Activated CD4-positive, alpha-beta T cell treated with anti-CD3 and anti-CD28 coated beads, Interleukin-2, amount 50 U/mL, for 16 hours (primary cell): Measurements from ENCODE around the gene ZIM2.

Source experiments
- DNase-seq: peaks from one replicate; pipeline ENCODE4 v3.0.0-alpha.2; 2020

Gene ZIM2

DNA sequence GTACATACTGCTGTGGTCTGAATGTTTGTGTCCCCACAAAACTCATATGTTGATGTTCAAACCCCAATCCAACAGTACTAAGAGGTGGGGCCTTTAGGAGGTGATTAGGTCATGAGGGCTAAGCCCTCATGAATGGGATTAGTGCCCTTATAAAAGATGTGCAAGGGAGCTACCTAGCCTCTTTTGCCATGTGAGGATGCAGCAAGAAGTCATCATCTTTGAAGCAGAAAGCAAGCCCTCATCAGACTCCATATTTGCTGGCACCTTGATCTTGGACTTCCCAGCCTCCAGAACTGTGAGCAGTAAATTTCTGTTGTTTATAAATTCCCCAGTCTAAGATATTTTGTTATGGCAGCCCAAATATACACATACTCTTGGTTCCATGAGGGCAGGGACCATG, 33.9 kb downstream of the ZIM2 start:
- no peak for DNase-seq

DNA sequence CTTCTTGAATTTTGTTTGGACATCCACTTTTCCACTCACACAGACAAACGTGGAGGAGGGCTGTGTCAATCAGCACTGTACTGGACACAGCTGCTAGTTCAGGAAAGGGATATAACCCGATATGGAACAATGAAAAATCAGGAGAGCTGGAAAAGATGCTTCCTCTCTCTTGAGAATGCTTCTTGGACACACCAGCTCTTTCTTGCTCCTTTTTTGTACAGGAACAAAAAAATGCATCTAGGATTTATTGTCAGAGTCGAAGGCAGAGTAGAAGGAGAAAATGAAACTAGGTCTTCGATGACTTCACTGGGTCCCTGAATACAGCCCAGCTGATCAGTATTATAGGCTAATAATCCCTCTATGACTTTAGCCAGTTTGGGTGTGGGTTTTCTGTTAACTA, 62.2 kb downstream of the ZIM2 start:
- no peak for DNase-seq

DNA sequence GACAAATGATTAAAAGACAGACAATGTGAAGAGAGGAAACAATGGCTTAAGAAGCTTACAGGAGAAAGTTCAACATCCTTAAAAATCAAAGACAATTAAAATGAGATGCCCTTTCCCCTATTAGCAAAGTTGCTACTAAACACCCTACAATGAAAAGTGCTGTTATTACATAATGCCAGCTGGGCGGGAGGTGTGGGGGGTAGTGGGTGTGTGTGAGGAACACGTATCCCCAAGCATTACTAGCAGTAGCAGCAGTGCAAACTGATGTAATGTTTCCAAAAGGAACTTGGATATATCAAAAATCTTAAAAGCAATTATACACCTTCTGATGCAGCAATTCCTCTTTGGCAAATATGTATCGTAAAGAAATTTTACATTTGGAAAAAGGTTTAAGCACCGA, 70.9 kb downstream of the ZIM2 start:
- no peak for DNase-seq

DNA sequence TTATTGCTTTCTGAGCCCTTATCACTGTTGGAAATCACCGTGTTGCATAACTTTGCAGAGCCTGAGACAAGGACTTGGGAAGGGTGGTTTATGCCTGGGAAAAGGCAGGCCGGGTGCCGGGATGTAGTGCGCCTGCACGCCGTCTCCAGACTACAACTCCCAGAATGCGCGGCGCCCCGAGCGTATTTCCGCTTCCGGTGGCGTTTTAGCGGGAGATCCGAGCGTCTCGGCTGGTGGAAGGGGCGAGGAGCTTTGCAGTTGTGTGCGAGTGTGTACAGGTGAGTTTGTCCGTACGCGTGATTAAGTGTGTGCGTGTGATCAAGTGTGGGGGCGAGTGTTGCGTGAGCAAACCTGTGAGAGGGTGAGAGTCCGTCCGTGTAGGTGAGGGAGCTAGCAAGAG, 75.4 kb downstream of the ZIM2 start:
- peak; percentile 1 for DNase-seq

DNA sequence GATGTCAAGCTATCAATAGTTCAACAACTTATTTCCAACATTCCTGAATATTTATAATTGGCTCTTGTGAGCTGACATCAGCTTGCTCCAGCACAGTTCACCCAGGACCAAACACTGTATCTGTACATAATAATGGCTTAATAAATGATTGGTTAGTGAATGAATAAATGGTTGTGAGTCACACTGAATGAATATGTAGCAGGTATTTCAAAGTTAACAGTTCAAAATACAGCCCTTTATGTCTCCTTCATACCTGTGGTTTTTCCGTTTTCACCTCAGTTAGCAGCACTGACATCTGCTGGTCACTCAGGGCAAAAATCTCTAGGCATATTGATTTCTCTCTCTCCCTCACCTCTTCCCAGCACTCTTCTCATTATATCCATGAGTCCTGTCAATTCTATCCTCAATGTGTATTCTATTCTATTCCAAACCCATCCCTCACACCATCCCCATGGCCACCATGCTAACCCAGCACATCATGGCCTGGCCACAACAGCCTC, 76.3 kb downstream of the ZIM2 start:
- no peak for DNase-seq

DNA sequence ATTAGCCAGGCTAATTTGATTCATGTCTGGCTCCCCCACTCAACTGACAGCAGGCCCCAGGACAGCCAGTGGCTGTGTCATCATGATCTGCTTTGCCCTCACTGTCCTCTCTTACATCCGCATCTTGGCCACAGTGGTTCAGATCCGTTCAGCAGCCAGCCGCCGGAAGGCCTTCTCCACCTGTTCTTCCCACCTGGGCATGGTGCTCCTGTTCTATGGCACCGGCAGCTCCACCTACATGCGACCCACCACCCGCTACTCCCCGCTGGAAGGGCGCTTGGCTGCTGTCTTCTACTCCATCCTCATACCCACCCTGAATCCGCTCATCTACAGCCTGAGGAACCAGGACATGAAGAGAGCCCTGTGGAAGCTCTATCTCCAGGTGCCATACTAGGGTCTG, 79.7 kb downstream of the ZIM2 start:
- DNase-seq: no peak

DNA sequence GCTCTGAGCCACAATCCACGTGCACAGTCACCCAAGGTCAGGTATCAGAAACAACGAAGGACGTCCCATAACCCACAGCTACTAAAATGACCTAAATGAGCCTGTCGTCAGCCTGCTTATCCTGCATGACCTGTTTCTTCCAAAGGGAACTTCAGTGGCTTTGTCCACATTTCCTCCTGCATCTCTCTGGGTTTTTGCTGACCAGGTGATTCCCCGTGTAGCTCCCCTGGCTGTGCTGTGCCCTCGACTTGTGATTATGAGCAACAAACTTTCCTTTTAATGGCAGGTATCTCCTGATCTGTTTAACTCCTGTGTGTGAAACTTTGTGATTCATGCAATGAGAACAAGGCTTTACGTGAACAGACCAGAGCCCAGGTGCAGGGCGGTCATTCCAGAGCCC, 81.0 kb downstream of the ZIM2 start:
- DNase-seq: no peak

DNA sequence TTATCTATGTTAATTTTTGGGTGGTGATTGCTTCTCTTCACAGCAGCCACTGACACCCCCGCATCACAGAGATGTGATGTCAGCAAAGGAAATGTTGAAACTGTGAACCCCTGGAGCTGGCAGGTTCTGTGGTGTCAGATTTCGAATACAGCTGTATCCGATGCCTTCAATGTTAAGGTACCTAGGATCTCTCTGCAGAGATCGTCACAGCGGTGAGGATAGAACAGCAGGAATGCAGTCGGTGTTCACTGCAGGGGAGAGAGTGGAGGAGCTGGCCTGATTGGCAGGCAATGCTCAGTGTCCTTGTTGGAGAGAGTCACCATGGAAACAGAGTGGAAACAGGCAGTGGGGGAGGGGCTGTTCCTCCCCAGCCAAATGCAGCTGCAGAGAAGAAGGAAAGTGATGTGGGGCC, 89.4 kb downstream of the ZIM2 start:
- no peak for DNase-seq

DNA sequence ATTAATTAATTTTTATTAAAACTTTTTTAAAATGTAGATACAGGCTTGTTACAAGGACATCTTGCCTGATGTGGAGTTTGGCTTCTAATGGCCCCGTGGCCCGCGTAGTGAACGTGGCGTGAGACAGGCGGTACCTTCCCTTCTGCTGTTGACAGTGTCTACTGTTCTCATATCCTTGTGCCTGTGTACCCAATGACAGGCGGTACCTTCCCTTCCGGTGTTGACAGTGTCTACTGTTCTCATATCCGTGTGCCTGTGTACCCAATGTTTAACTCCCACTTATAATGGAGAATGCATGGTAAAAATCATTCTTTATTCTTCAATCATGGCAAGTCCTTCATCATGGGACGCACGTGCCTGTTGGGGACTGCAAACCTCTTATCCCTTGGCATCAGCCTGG, 89.9 kb downstream of the ZIM2 start:
- DNase-seq: no peak

DNA sequence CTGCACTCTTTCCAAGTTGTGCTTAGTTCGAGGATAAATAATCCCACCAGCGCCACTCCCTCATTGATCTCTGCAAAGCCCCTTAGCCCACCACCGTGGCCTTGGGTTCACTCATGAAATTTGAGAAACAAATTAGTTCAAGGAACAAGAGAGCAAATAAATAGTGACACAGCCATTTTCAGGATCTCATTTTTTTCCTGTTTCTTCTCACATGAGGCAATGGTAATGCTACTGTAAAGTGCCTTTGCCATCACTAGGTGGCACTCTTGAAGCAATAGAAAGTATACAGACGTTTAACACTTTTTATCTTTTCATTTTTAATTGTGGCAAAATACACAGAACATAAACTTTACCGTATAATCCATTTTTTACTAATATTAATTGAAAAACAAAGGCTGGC, 92.1 kb downstream of the ZIM2 start:
- no peak for DNase-seq

DNA sequence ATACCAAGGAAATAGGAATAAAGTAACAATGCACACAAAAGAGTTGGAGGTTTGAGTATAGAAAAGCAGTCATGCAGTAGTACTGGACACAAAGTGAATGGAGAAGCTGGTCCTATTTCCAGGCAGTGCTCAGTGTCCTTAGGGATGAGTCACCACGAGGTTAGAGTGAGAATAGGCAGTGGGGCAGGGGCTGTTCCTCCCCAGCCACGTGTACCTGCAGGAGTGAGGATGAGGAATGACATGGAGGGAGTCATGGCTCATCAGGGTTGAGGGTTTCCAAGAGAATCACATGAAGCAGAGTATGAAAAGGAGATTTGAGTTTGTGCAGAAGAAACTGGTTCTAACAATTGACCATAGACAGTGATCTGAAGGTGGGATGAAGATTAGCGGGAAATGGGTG, 94.2 kb downstream of the ZIM2 start:
- no peak for DNase-seq

DNA sequence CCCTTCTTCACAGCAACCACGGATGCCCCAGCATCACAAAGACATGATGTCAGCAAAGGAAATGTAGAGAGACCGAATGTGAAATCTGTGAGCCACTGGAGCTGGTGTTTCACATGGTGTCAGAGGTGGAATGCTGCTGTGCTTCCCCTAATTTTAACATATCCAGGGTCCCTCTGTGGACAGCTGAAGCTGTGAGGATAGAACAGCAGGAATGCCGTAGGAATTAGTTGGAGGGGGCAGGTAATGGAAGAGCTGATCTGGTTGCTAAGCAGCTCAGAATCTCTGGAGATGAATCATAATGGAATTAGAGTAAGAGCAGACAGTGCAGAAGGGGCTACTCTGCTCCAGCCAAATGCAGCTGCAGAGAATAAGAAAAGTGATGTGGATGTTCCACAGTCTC, 100.0 kb downstream of the ZIM2 start:
- DNase-seq: no peak

DNA sequence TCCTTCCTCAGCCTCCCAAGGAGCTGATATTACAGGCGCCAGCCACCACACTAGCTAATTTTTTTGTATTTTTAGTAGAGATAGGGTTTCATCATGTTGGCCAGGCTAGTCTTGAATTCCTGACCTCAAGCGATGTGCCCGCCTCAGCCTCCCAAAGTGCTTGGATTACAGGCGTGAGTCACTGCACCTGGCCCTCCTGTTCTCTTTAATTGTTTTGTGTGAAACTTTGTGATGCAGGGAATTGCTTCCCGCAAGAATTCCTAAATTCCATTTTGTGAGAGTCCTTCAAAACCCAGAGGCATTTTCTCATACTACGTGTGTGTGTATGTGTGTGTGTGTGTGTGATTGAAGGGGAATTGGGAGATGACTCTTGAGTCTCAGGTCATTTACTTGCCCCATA, 104.0 kb downstream of the ZIM2 start:
- no peak for DNase-seq

DNA sequence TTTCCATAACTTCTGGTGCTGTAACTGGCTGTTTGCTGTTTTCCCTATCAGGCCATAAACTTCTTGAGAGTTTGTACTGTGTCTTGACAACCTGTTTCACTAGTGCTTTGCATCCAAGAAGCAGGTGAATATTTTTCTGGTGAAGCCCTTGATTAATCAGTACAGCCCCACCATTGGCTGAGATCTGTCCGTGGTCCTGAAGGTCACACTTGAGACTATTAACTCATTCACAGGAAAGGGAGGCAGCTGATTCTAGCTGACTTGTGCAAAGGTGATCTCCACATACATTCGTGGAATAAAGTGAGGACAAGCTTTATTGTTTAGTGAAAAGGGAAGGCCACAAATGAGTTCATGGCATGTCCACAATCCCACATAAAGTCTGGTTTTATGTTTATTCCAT, 107.5 kb downstream of the ZIM2 start:
- no peak for DNase-seq

DNA sequence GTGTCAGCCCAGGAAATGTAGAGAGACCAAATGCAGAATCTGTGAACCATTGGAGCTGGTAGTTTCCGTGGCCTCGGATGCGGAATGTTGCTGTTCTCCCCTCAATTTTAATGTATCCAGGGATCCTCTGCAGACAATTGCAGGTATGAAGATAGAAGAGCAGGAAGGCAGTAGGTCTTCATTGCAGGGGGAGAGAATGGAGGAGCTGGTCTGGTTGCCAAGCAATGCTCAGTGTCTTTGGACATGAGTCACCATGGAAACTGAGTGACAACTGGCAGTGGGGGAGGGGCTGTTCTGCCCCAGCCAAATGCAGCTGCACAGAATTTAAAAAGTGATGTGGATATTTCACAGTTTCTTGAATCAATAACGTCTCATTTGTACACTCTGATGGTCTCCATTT, 112.8 kb downstream of the ZIM2 start:
- no peak for DNase-seq

DNA sequence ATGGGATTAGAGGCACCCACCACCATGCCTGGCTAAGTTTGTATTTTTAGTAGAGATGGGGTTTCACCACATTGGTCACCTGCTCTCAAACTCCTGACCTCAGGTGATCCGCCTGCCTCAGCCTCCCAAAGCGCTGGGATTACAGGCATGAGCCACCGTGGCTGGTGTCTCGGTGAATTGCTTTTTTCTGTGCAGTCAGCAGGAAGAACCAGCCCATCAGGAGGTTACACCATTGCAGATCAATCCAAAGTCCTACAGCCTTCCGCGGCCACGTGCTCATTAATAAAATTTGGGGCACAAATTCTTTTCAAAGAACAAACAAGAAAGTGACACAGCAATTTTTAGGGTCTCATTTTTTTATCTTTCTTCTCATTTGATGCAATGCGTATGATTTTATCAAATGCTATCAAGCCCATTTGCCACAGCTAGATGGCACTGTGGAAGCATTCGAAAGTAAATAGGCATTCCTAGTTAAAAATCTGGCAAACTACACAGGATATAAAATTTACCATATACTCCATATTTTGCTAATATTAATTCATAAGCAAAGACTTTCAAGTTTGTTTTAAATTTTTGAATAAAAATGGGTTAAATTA, 114.6 kb downstream of the ZIM2 start:
- no peak for DNase-seq
